ENCODE data around the gene PHYKPL. TPM values are rescaled to one million over a fixed set of nuclear protein-coding genes. Genes with fewer than 3 reads are reported as not detected.
"Not testable (repeated sequence)": the region's sequence is repeated elsewhere in the genome, so short reads cannot be mapped to it uniquely, and the experiment has no call there.

Gene PHYKPL
- total RNA-seq, 1 donor, result 31.5 TPM

- no peak for DNase-seq (ENCODE audit: low read depth)
- no peak overlapping the region for H3K4me3 ChIP-seq (ENCODE audit: low read depth, low read length)
- TF ChIP-seq CTCF (IDR thresholded peaks at IDR 0.05; ENCODE audit: insufficient read depth, low read depth, low read length), result no peak
Observed at GRCh38 chr5:178201927-178202235, 30.7 kb downstream of the PHYKPL start.

GRCh38 chr5:178201221-178201926 lies 31.2 kb downstream of the PHYKPL start:
- DNase-seq (ENCODE audit: low read depth), result no peak
- H3K4me3 ChIP-seq (ENCODE audit: low read depth, low read length), result no peak overlapping the region
- no peak for TF ChIP-seq CTCF (IDR thresholded peaks at IDR 0.05; ENCODE audit: insufficient read depth, low read depth, low read length)

- TF ChIP-seq CTCF (IDR thresholded peaks at IDR 0.05; ENCODE audit: insufficient read depth, low read depth, low read length), result no peak
- no peak overlapping the region for H3K4me3 ChIP-seq (ENCODE audit: low read depth, low read length)
- DNase-seq (ENCODE audit: low read depth), result no peak
Observed at GRCh38 chr5:178199581-178200434, 32.8 kb downstream of the PHYKPL start.

GRCh38 chr5:178198706-178199105 lies 33.9 kb downstream of the PHYKPL start:
- TF ChIP-seq CTCF (IDR thresholded peaks at IDR 0.05; ENCODE audit: insufficient read depth, low read depth, low read length), result no peak
- H3K4me3 ChIP-seq (ENCODE audit: low read depth, low read length), result no peak overlapping the region
- no peak for DNase-seq (ENCODE audit: low read depth)

- DNase-seq (ENCODE audit: low read depth); H3K4me3 ChIP-seq (ENCODE audit: low read depth, low read length): not testable (repeated sequence)
Observed at GRCh38 chr5:178198151-178198550, 34.5 kb downstream of the PHYKPL start.

- no peak for DNase-seq (ENCODE audit: low read depth)
- H3K4me3 ChIP-seq (ENCODE audit: low read depth, low read length), result no peak overlapping the region
- TF ChIP-seq CTCF (IDR thresholded peaks at IDR 0.05; ENCODE audit: insufficient read depth, low read depth, low read length), result peak; percentile 51
Observed at GRCh38 chr5:178196986-178197385, 35.6 kb downstream of the PHYKPL start.

GRCh38 chr5:178196281-178196812 lies 36.3 kb downstream of the PHYKPL start:
- TF ChIP-seq CTCF (IDR thresholded peaks at IDR 0.05; ENCODE audit: insufficient read depth, low read depth, low read length), result no peak
- no peak overlapping the region for H3K4me3 ChIP-seq (ENCODE audit: low read depth, low read length)
- DNase-seq (ENCODE audit: low read depth), result no peak

Measured in fibroblast of villous mesenchyme (primary cell).